Choroid plexus epithelial cell (primary cell): Measurements from ENCODE around the gene POLR2I.

Experiments
- DNase-seq: peaks from one replicate; pipeline ENCODE4 v3.0.0-alpha.2; 2010; ENCODE audit warnings: low read depth
- H3K4me3 ChIP-seq: 2 replicates; pipeline ENCODE4 v1.5.1; 2011; ENCODE audit warnings: low read depth, mild to moderate bottlenecking, control low read depth, low read length, moderate library complexity
- TF ChIP-seq, protein P1 (sequence below): conservative IDR thresholded peaks from 2 replicates; pipeline ENCODE4 v1.5.1; 2011; ENCODE audit warnings: low read depth, mild to moderate bottlenecking, control low read depth, inconsistent platforms, low read length, moderate library complexity

The POLR2I gene

DNA sequence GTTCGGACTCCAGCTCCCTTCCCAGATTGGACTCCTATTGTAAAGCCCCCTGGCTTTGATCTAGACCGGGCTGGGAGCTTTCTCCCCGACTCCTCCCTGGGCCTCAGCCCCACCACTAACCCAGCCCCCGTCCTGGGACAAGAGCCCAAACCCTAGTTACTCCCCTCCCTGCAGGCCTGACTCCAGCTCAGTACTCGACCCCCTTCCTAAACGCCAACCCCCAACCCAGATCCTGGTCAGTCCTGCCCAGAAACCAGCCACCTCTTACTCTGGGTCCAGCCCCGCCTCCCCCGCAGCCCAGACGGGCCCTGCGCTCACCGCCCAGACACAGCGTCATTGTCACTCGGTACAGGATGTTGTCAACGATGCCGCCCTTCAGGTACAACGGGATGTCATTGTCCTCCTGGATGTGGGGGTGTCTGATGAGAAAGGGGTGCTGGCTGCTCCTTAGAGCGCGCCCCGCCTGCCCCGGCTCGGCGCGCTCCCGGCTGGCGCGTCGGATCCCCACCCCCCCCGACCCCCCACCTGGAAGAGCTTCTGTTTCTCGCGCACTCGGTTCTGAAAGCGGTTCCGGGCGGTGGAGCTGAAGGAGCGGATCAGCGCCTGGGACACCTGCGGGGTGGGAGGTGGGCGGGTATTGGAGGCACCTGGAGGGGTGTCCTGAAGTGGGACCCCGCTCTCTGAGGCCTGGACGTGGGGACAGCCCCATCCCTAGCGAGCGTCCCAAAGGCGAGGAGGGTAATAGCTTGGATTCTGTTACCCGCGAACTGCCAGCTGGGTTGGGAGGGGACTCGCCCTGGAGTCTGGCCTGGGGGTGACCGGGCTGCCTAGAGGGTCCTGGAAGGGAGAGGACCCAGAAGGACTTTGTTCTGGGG, 36.7 kb upstream of the POLR2I start:
- DNase-seq, result peak; percentile 20
- TF ChIP-seq, protein P1, sequence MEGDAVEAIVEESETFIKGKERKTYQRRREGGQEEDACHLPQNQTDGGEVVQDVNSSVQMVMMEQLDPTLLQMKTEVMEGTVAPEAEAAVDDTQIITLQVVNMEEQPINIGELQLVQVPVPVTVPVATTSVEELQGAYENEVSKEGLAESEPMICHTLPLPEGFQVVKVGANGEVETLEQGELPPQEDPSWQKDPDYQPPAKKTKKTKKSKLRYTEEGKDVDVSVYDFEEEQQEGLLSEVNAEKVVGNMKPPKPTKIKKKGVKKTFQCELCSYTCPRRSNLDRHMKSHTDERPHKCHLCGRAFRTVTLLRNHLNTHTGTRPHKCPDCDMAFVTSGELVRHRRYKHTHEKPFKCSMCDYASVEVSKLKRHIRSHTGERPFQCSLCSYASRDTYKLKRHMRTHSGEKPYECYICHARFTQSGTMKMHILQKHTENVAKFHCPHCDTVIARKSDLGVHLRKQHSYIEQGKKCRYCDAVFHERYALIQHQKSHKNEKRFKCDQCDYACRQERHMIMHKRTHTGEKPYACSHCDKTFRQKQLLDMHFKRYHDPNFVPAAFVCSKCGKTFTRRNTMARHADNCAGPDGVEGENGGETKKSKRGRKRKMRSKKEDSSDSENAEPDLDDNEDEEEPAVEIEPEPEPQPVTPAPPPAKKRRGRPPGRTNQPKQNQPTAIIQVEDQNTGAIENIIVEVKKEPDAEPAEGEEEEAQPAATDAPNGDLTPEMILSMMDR, result no peak
- peak overlapping the region; percentile 60 for H3K4me3 ChIP-seq

- TF ChIP-seq, protein P1, result no peak
- DNase-seq, result no peak
- no peak overlapping the region for H3K4me3 ChIP-seq
Measured at GRCh38 chr19:36150586-36150985, 35.9 kb upstream of the POLR2I start.

DNA sequence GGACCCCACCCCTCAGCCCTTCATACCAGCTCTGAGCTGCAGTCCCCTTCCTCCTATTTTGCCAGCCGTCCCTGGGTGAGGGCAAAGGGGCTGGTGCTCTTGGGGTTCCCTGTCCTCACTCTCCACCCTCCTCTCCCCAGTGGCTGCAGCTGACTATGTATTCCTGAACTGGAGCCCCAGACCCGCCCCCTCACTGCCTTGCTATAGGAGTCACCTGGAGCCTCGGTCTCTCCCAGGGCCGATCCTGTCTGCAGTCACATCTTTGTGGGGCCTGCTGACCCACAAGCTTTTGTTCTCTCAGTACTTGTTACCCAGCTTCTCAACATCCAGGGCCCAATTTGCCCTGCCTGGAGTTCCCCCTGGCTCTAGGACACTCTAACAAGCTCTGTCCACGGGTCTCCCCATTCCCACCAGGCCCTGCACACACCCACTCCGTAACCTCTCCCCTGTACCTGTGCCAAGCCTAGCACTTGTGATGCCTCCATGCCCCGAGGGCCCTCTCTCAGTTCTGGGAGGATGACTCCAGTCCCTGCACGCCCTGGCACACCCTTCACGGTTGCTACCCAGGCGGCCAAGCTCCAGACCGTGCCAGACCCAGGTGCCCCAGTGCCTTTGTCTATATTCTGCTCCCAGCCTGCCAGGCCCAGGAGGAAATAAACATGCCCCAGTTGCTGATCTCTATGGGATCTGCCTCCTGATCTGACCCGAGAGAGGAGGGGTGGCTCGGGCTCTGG, 35.2 kb upstream of the POLR2I start:
- no peak overlapping the region for H3K4me3 ChIP-seq
- TF ChIP-seq, protein P1, result no peak
- DNase-seq, result no peak

DNA sequence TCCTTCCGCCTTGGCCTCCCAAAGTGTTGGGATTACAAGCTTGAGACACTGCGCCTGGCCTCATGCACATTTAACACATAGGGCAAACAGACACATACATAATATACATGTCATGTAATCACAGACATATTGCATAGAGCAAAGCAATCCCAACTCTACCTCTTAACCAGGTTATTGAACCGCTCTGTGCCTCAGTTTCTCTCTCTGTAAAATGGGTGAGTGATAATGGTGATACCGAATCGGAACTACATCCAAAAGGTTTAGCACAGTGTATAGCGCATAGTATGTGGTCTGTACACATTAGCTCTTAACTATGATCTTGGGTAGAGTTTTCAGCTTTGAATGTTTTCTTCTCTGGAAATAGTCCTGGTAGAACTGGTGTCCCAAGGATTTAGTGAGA, 29.9 kb upstream of the POLR2I start:
- no peak for DNase-seq
- TF ChIP-seq, protein P1, result no peak

GRCh38 chr19:36142496-36142895, 27.8 kb upstream of the POLR2I start:
- no peak overlapping the region for H3K4me3 ChIP-seq
- TF ChIP-seq, protein P1, result no peak
- no peak for DNase-seq

More for the DNA sequence above, 29.9 kb upstream of the POLR2I start:
- H3K4me3 ChIP-seq, result no peak overlapping the region

GRCh38 chr19:36142046-36142445, 27.4 kb upstream of the POLR2I start:
- no peak overlapping the region for H3K4me3 ChIP-seq
- DNase-seq, result no peak
- TF ChIP-seq, protein P1, result no peak
